Suppressor macrophage (primary cell): ENCODE data around the gene NRP1.

Experiments used
- DNase-seq, 4 experiments: peaks; one replicate each; pipeline ENCODE4 v3.0.0-alpha.2; 2020 to 2022

NRP1 gene

GRCh38 chr10:33212061-33212748 lies 122.3 kb downstream of the NRP1 start:
- no peak for DNase-seq

- no peak for DNase-seq
These were observed 123.2 kb downstream of the NRP1 start for GRCh38 chr10:33211106-33211878.

GRCh38 chr10:33209802-33210201 lies 124.7 kb downstream of the NRP1 start:
- no peak for DNase-seq

DNA sequence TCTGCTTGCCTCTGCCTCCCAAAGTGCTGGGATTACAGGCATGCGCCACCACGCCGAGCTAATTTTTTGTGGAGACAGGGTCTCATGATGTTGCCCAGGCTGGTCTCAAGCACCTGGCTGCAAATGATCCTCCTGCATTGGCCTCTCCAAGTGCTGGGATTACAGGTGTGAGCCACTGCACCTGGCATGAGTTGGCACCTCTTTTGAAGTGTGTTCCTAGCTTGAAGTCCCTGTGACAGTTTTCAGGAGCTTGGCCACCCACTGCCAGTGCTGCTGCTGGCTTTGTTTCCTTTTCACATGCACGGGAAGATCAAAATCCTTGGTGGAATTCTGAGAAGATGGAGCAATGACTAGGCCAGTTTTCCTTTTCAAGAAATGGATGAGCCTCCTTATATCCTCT lies 126.3 kb downstream of the NRP1 start:
- no peak for DNase-seq

DNA sequence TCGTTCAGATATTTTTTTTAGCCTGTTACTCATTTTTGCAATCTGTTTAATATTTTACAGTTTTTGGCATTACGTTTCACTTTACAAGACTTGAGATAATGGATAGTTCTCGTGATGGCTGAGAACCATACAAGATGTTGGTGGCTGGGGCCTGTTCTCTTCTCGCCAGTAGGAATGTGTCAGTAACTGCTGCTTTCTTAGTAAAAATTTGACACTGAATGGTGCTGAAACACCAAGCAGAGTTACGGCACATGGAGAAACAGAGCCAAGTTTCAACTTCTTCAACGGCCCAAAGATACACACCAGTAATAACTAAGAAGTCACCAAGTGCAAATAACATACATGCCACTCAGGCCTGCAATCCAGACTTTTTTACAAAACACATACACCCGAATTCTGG lies 130.4 kb downstream of the NRP1 start:
- DNase-seq = no peak

DNA sequence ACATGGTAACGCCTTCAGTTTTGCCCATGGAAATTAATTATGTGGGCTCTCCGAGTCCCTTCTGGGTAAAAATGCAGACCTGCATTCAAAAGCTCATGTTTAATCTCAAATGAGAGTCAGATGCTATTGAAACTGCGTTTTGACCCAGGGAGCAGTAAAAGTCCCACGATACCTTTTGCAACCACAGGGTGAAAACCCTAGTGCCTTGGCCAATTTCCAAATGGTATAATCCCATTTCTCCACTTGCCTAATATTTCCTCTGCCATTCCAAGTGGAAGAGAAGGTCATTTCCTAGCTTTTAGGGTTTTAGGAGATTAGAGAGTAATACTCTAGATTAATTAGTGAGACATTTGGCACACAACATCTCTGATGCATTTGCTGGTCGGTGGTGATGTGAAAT lies 132.5 kb downstream of the NRP1 start:
- no peak for DNase-seq

DNA sequence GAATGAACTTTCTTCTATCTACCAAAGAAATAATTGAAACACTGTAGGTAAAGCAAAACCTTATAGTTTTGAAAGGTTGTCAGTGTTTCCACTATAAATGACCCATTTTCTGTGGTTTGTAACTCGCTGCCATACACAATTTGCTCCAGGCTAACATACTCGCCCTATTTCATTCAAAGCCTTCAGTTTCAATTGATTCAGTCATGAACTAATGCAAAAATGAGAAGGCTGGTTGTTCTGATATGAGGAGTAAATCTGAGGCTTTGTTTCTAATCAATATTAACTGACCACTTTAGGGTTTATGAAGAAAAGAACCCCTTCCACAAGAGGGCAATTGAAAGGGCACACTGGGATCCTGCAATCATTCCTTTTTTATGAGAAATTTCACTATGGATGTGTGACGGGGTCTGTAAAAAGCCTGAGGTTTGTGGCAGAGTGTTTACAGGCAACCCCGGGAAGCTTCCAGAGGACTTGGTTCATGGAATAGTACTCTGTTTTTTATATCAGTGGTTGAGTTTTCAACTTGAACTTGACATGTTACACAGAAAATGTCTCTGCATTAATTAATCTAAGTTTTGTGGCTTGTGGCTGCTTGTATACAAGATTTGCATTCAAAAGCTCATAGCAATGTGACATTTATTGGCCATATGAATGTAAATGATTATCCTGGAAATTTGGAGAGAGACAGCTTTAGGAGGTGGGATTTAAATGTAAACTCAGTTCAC lies 133.2 kb downstream of the NRP1 start:
- no peak for DNase-seq

DNA sequence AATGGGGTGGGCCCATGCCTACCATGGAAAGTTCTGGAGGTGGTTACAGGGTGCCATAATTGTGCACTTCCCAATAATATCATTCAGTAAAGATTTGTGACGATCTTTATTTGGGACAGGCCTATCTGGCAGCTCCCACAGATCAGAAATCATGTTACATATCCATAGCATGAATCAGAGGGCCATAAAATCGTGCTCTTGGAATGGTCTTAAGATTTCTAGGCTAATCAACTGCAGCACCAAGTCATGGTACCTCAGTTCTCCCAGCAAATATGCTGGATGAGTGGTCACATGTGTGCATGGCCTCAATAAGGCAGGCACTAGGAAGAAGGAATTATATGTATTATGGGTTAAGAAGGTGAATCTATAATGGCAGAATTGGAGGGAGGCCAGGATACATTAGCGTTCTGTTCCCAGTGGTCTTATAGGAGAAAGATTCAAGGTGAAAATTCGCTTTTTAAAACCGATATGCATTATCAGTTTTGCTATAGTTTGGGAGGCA lies 134.7 kb downstream of the NRP1 start:
- DNase-seq = no peak

DNA sequence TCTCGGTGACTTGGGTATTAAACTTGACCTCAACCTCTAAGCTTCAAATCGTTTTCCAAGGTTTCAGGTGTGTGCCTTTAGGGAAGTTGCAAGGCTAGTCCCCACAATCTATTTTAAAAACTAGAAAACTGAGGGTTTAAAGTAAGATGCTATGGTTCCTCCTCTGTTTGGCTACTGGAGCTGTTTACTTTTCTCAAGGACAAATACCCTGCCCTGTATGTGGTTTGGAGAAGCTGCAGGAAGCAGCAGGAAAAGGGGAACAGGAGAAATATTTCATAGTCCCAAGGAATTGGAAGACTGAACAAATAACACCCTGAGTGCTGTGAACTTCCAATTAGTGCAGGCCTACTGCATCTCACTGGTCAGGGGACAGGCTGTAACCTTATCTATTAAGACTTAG lies 135.9 kb downstream of the NRP1 start:
- DNase-seq = no peak

GRCh38 chr10:33196710-33197491 lies 137.6 kb downstream of the NRP1 start:
- DNase-seq = no peak

DNA sequence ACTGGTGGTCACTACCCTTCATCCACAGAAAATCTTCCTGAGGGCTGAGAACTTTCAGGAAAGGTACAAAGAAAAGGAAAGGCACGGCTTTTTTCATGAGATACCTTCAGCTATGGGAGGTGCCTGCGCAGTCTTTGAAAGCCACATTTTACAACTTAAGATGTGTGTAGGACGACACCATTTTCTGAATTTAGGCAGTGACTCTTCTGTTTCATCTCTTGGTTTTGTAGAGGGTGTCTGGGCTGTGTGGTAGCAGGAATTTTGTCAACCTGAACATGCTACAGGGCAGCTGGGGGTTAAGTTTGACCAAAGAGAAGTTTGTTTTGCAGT lies 138.1 kb downstream of the NRP1 start:
- no peak for DNase-seq

- DNase-seq = no peak
These were observed 138.7 kb downstream of the NRP1 start for GRCh38 chr10:33195608-33196376.

DNA sequence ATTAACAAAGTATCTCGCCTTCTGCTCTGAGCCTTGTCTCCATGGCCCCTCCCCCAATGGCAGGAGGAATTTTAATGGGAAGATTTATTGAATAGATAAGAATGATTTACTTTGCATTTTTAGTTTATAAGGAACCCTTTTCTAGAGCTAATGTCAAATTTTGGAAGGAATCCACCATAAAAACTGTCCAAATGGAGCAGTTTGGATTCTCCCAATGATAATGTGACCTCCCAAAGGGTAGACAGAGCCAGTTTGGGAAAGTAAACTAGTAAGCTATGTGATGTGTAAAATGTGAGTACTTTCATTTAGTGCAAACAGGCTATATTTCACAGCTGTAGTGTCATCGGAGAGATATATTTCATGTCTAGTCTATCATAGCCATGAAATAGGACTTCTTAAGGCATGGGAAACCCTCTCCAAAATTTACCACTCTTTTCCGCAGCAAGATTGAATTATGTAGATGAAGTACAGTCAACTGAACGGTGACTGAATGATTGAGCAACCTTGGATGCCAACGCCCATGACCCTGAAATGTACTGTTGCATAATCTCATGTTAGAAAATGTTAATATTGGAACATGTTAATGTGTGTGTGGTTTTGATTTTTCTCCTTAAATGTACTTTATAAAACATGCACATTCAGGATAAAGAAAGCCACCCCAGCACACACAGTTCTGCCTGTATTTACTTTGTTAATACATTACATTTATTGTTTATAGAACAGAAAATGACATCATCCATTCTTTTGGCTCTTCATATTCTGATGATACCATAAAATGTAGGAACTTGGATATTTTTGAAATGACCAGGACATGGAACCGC lies 140.6 kb downstream of the NRP1 start:
- DNase-seq = peak; percentile 26 to 62 (median 38)

GRCh38 chr10:33193057-33193700 lies 141.3 kb downstream of the NRP1 start:
- DNase-seq = peak; percentile 77 to 79 (median 78)

- no peak for DNase-seq
These were observed 142.3 kb downstream of the NRP1 start for GRCh38 chr10:33192190-33192589.

DNA sequence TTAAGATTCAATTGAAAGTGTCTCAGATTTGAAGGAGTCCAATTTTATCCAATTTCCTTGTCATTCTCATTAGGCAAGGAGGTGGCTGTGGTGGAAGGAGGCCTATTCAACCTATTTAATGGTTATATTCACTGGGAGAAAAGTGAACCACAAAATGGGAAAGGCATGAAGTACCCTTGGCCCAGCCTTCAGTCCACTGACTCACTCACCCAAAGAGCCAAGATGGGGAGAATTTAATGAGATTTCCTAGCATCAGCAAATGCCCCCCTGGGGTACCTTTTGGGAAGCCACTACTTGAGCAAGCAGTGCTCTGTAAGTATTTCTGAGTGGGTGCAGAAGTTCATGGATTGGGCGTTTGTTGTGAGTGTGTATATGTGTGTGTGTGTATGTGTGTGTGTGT lies 144.1 kb downstream of the NRP1 start:
- no peak for DNase-seq

DNA sequence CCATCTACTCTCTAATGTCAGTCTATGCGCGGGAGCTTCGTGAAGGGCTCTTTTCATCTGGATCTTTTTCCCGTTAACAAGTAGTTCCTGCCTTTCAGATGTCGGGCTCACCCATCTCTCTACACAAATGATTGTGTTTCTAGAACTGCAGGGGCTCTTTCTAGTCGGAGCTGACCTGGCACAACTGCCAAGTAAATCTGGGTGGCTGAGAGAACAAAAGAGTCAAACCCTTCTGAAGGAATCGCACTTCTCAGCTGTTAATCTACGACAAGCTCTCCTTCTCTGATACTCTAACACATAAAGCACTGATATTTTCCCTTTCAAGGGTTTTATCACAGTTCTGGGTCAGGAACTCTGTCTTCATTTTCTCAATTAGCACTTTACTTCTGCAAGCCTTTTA lies 144.7 kb downstream of the NRP1 start:
- no peak for DNase-seq

- DNase-seq = no peak
These were observed 145.1 kb downstream of the NRP1 start for GRCh38 chr10:33189363-33189762.

GRCh38 chr10:33187427-33187999 lies 147.0 kb downstream of the NRP1 start:
- DNase-seq = no peak

- no peak for DNase-seq
These were observed 148.3 kb downstream of the NRP1 start for GRCh38 chr10:33186150-33186549.
